HG02884 (cell line): ENCODE measurements around the gene GCH1.
"Not testable (repeated sequence)": the region's sequence is repeated elsewhere in the genome, so short reads cannot be mapped to it uniquely, and the experiment has no call there.

Source experiments
- ATAC-seq: cut with Tn5 transposase; IDR thresholded peaks from one replicate; pipeline ENCODE4 v1.9.1; 2021; ENCODE audit warnings: mild to moderate bottlenecking, moderate library complexity; ENCODE audit not compliant: unreplicated experiment

GCH1 gene

DNA sequence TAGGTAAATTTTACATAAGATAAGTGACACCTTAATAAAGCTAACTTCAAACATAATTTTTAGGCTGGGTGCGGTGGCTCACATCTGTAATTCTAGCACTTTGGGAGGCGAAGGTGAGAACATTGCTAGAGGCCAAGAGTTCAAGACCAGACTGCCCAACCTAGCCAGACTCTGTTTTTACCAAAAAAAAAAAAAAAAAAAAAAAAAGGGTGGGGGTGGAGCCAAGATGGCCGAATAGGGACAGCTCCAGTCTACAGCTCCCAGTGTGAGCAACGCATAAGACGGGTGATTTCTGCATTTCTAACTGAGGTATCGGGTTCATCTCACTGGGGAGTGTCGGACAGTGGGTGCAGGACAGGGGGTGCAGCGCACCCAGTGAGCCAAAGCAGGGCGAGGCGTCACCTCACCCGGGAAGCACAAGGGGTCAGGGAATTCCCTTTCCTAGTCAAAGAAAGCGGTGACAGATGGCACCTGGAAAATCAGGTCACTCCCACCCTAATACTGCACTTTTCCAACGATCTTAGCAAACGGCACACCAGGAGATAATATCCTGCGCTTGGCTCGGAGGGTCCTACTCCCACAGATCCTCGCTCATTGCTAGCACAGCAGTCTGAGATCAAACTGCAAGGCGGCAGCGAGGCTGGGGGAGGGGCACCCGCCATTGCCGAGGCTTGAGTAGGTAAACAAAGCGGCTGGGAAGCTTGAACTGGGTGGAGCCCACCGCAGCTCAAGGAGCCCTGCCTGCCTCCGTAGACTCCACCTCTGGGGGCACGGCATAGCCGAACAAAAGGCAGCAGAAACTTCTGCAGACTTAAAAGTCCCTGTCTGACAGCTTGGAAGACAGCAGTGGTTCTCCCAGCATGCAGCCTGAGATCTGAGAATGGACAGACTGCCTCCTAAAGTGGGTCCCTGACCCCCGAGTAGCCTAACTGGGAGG lies 32.2 kb downstream of the GCH1 start:
- ATAC-seq = not testable (repeated sequence)

- ATAC-seq = no peak
These were observed 35.6 kb downstream of the GCH1 start for GRCh38 chr14:54867011-54867410.

GRCh38 chr14:54866588-54866987 lies 36.0 kb downstream of the GCH1 start:
- ATAC-seq = no peak

- no peak for ATAC-seq
These were observed 38.1 kb downstream of the GCH1 start for GRCh38 chr14:54864526-54864925.

DNA sequence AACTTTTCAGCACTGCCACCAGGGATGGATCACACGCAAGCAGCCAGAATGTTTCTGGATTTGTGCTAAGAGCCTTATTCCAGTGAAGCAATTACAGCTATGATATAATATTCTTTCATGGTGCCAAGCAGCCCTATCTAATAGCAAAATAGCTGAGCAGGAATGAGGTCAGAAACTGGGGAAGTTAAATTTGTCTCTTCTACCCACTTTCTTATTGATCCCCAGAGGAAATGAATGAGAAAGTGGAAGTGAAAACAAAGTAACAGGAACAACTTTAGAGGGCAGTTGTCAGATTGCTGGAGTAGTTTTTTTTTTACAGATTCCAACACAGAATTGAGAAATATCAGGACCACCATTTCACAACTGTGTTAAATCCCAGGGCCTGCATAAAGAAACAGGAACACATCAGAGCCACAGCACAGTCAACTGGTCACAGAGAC lies 44.8 kb downstream of the GCH1 start:
- peak; percentile 66 for ATAC-seq

- ATAC-seq = no peak
These were observed 46.5 kb downstream of the GCH1 start for GRCh38 chr14:54856152-54856551.

DNA sequence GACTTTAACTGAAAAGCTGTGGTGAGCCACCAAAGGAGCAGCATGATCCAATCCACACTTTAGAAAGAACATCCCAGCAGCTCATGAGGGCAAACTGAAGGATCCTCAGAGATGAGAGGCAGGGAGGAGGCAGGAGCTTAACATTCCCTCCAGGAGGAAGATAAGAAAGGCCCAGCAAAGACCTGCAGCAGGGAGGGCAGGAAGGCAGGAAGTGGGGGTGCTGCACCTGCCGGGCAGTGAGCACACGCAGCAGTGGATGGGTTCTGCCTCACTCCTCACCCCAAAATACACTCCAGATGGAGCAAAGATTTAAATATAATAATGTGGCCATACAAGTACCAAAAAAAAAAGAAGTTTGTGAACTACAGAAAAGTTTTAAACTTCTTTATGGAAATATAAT lies 48.4 kb downstream of the GCH1 start:
- ATAC-seq = peak; percentile 60

- ATAC-seq = no peak
These were observed 49.3 kb downstream of the GCH1 start for GRCh38 chr14:54853339-54853738.

- ATAC-seq = no peak
These were observed 50.4 kb downstream of the GCH1 start for GRCh38 chr14:54852215-54852614.

- ATAC-seq = no peak
These were observed 53.7 kb downstream of the GCH1 start for GRCh38 chr14:54848910-54849309.

DNA sequence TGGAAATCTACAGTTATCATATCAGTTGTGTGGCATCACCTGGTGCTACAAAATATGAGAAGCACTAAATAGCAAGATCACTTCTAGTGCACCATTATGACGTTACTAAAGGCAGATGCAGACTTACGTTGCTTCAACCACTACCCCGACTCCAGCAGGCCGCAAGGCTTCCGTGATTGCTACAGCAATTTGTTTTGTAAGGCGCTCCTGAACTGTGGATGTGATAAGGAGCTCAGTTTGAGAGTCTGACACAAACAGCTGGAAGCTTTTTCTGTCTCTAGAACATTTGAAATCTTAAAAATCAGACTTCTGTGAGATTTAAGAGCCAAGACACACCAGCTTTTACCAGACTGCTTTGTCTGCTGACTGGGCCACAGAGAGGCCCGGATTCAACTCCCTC lies 57.0 kb downstream of the GCH1 start:
- ATAC-seq = no peak

- no peak for ATAC-seq
These were observed 58.1 kb downstream of the GCH1 start for GRCh38 chr14:54844479-54844878.

- no peak for ATAC-seq
These were observed 61.8 kb downstream of the GCH1 start for GRCh38 chr14:54840798-54841197.

DNA sequence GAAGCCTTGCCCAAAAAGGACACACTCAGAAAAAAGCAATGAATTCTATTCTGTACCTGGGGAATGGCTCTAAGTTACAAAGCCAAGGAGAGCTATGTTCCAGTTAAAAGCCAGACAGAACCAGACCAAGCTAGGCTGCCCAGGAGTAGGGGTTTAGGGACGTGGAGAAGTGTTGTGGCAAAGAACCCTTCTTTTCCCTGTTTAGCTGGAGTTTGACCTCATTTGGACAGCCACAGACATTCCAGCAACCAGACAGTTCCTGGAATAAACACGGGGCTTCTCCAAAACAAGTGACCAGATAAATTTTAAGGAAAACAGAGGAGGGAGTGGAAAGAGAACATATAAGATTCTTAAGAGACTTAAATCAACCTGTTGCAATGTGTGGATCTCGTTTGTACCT lies 62.3 kb downstream of the GCH1 start:
- ATAC-seq = no peak

DNA sequence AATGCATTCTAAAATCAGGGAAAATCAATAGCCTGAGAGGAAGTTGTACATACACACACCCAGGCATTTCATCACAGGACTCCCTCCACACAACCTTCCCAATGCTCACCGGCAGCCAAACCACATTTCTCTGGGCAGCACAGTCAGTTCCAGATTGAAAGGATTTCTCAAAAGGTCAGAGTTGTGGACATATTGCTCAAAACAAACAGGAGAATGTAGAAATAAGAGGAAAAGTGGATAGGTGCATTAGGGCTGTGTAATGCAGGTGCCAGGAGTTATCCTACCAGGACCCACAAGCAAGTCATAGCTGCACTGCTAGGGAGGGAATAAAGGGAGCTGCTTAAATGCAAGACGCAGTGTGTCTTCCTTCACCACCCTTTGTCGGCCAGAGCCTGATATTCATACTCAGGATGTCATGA lies 62.9 kb downstream of the GCH1 start:
- ATAC-seq = no peak

GRCh38 chr14:54838931-54839512 lies 63.6 kb downstream of the GCH1 start:
- no peak for ATAC-seq

GRCh38 chr14:54837508-54838149 lies 65.0 kb downstream of the GCH1 start:
- ATAC-seq = no peak

- no peak for ATAC-seq
These were observed 66.4 kb downstream of the GCH1 start for GRCh38 chr14:54836231-54836630.

DNA sequence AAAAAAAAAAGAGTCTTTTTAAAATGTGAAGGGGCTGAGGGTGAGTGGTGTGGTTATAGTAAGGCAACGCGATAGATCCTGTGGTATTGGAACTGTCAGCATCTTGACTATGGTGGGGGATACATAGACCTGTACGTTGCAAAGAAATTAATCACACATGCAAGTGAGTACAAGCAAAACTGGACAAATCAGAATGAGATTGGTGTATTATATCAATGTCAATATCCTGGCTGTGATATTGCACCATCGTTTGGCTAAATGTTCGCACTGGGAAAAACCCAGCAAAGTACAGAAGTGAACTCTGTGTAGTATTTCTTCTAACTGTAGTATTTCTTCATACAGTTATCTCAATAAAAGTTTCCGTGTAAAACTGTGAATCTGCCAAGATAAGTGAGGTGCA lies 67.9 kb downstream of the GCH1 start:
- ATAC-seq = no peak

GRCh38 chr14:54834081-54834480 lies 68.5 kb downstream of the GCH1 start:
- no peak for ATAC-seq

GRCh38 chr14:54830650-54831049 lies 72.0 kb downstream of the GCH1 start:
- no peak for ATAC-seq
